ENCODE measurements around the gene MLH3. TPM values are rescaled to one million over a fixed set of nuclear protein-coding genes. Genes with fewer than 3 reads are reported as not detected.

Gene MLH3
- total RNA-seq, 6 donors from 2014 or later, result 15.9 to 87.0 (median 24.5) TPM

DNA sequence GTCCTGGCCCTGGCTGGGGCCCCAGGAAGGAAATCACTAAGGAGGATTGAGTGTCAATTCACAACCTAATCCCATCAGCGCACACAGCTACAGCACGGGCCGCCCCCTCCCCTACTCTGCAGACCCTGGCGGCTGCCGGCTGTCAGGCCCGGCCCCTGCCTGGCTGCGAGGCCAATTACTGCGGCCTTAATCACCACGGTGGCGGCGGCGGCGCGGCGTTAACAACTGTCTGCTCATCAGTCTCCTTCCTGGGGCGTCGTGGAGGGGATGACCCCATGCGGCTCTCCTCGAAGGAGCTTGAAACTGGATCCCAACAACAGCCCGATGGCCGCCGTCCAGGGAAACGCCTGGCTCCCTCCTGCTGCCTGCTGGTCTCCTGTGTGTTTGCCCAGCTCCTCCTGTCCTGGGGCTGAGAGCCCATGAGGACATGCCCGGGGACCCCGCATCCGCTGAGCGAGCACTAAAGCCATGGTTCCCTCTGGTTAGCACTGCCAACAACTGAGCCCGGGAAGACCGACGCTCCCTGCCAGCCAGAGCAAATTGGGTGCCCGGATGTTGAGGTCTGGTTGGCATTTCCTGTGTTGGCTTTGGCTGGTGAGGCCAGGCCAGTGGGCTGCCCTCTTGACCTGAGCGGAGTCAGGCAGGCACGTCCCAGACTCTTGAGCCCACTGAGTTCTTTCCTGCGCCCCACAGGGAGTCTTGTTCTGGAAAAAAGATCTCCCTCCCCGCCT is 70.4 kb downstream of the MLH3 start:
- TF ChIP-seq POLR2AphosphoS5 (IDR thresholded peaks at IDR 0.05) (no peak), EP300 (IDR thresholded peaks at IDR 0.05) (no peak), POLR2A (IDR thresholded peaks at IDR 0.05) (no peak)
- TF ChIP-seq, protein P1, sequence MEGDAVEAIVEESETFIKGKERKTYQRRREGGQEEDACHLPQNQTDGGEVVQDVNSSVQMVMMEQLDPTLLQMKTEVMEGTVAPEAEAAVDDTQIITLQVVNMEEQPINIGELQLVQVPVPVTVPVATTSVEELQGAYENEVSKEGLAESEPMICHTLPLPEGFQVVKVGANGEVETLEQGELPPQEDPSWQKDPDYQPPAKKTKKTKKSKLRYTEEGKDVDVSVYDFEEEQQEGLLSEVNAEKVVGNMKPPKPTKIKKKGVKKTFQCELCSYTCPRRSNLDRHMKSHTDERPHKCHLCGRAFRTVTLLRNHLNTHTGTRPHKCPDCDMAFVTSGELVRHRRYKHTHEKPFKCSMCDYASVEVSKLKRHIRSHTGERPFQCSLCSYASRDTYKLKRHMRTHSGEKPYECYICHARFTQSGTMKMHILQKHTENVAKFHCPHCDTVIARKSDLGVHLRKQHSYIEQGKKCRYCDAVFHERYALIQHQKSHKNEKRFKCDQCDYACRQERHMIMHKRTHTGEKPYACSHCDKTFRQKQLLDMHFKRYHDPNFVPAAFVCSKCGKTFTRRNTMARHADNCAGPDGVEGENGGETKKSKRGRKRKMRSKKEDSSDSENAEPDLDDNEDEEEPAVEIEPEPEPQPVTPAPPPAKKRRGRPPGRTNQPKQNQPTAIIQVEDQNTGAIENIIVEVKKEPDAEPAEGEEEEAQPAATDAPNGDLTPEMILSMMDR (IDR thresholded peaks at IDR 0.05), result no peak
- Histone ChIP-seq H3K4me3 (no peak overlapping the region), H3K9me3 (no peaks in the 10 kb centered on the region), H3K27ac (peak overlapping the region in 1 of 4 donors; percentile 32), H3K4me1 (peaks cover 0 to 10% (median 6%) of the 10 kb centered on the region in 4 donors), H3K36me3 (no peaks in the 10 kb centered on the region), H3K27me3 (no peaks in the 10 kb centered on the region)
- WGBS, 2 donors, result 66 to 71% methylated on average over 9 to 32 of the region's 35 CpGs
- no peak for ATAC-seq (ENCODE audit: low FRiP score in 2 of 2)
- peak in 1 of 2 donors; percentile 82 for DNase-seq

DNA sequence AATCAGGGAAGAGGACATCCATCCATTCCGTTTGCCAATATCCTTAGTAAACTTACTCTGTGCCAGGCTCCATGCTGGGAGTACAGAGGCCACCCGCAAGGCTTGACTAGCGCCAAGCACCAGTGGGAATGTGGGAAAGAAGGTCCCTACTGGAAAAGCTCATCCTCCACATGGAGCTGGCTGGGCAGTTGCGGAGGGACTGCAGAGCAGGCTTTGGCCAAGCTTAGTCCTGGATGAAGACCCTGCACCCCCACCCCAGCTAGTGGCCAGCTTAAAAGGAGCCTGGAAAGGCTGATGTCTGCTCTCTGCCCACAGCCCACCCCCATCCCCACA is 70.9 kb downstream of the MLH3 start:
- ATAC-seq (ENCODE audit: low FRiP score in 2 of 2) (no peak), DNase-seq (no peak)
- WGBS, 2 donors, result 40 to 91% methylated on average over 1 to 4 of the region's 4 CpGs
- peaks cover 0 to 10% (median 6%) of the 10 kb centered on the region in 4 donors for H3K4me1 ChIP-seq
- H3K9me3 ChIP-seq, result no peaks in the 10 kb centered on the region
- H3K36me3 ChIP-seq, result no peaks in the 10 kb centered on the region
- no peak overlapping the region for H3K4me3 ChIP-seq
- no peak overlapping the region for H3K27ac ChIP-seq
- TF ChIP-seq, protein P1 (IDR thresholded peaks at IDR 0.05), result no peak
- TF ChIP-seq POLR2AphosphoS5 (IDR thresholded peaks at IDR 0.05) (no peak), EP300 (IDR thresholded peaks at IDR 0.05) (no peak), POLR2A (IDR thresholded peaks at IDR 0.05) (no peak)
- no peaks in the 10 kb centered on the region for H3K27me3 ChIP-seq

DNA sequence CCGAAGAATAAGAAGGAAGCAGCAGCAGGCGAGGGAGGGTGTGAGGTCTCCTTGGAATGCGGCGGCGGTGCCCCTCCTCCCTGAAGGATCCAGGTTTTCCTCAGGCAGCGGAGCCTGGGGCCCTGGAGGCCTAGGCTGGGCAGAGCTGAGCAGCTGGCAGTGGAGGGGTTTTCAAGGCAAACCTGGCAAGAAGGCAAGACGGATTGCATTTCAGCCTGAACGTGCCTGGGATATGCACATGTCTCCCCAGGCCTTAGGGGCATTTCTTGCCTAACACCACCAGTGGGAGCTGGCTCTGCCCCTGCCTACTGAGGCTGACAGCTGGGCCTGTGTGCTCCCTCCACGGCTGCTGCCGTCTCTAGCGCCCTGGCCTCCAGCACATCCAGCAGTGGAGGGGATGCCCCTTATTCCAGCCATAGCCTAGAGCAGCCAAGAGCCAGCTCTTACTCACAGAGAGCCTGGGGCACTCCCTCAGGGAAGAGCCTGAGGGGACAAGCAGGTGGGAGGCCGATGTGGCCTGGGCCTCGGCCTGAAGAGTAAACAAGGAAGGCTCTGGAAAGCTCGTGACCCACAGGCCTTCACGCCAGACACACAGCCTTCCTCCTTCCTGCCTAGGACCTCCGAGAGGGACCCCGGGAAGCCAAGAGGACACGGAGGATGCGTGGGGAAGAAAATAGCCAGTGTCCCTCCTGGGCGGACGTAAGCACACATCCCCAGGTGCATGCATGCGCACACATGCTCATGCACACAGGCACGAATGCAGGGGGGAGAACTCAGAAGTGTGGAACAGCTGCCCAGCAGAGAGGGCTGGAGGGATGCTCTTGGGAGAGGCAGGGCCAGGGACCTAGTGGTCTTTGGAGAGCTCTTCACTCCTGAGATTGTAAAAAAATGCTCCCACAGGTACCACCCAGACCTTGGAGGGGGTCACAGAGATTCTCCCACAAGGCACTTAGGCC is 71.5 kb downstream of the MLH3 start:
- WGBS, 2 donors, result 75 to 84% methylated on average over 16 to 22 of the region's 23 CpGs
- H3K36me3 ChIP-seq, result no peaks in the 10 kb centered on the region
- H3K9me3 ChIP-seq, result no peaks in the 10 kb centered on the region
- DNase-seq (no peak), ATAC-seq (ENCODE audit: low FRiP score in 2 of 2) (no peak)
- H3K27ac ChIP-seq, result peak overlapping the region in 1 of 4 donors; percentile 26
- no peak for TF ChIP-seq POLR2A (IDR thresholded peaks at IDR 0.05)
- TF ChIP-seq, protein P1 (IDR thresholded peaks at IDR 0.05), result peak in 1 of 6 experiments; percentile 9
- TF ChIP-seq POLR2AphosphoS5 (IDR thresholded peaks at IDR 0.05), result no peak
- no peak for TF ChIP-seq EP300 (IDR thresholded peaks at IDR 0.05)
- H3K4me1 ChIP-seq, result peaks cover under 1 to 12% (median 7%) of the 10 kb centered on the region in 4 donors
- H3K4me3 ChIP-seq, result no peak overlapping the region
- H3K27me3 ChIP-seq, result no peaks in the 10 kb centered on the region

DNA sequence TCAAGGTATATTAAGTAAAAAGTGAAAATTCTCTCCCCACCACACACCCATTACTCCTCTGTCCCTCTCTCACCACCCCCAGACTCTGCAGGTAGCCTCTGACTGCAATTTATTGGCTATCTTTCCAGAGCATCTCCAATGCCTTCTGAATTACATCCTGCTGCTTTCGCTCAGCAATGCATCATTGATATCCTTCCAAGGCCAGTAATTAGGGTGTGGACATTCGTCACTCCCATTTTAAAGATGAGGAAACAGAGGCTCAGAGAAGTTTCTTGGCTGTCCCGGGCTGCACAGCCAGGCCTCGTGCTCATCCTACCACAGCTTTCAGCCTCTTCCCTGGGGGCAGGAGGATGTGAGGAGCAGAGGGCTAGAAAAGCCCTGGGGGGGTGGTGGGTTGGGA is 72.2 kb downstream of the MLH3 start:
- Histone ChIP-seq H3K9me3 (no peaks in the 10 kb centered on the region), H3K4me3 (no peak overlapping the region), H3K4me1 (peaks cover 3 to 18% (median 9%) of the 10 kb centered on the region in 4 donors), H3K27ac (no peak overlapping the region), H3K27me3 (no peaks in the 10 kb centered on the region), H3K36me3 (no peaks in the 10 kb centered on the region)
- no peak for ATAC-seq (ENCODE audit: low FRiP score in 2 of 2)
- TF ChIP-seq POLR2AphosphoS5 (IDR thresholded peaks at IDR 0.05), result no peak
- TF ChIP-seq EP300 (IDR thresholded peaks at IDR 0.05), result no peak
- TF ChIP-seq, protein P1 (IDR thresholded peaks at IDR 0.05), result no peak
- no peak for TF ChIP-seq POLR2A (IDR thresholded peaks at IDR 0.05)
- no peak for DNase-seq
- 82 to 91% methylated on average over 4 of the region's 4 CpGs for WGBS, 2 donors

Data from upper lobe of left lung (tissue), 6 donors.